Activated B cell treated with CpG ODN at 0.5 μM for 24 hours (primary cell): ENCODE data around the gene ZNFX1. TPM values are rescaled to one million over a fixed set of nuclear protein-coding genes. Genes with fewer than 3 reads are reported as not detected.

Source experiments
- ATAC-seq: fragments of 200-7000 bp; cut with Tn5 transposase; one replicate; pipeline ENCODE4 v1.10.0; 2021; ENCODE audit warnings: low read depth, mild to moderate bottlenecking, moderate library complexity
- CTCF ChIA-PET: fragments of 350-600 bp; sonication (Branson Sonifier 250); formaldehyde crosslinking; loops from one replicate; lab custom pipeline; 2021; ENCODE audit warnings: antibody characterized with exemption; lab: Charles Lee
- POLR2A ChIA-PET: fragments of 350-600 bp; sonication (Branson Sonifier 250); formaldehyde crosslinking; loops from one replicate; lab custom pipeline; 2021; ENCODE audit warnings: antibody characterized with exemption; lab: Charles Lee
- DNase-seq: peaks from one replicate; pipeline ENCODE4 v3.0.0; 2022
- H3K27ac Mint-ChIP-seq: one replicate; pipeline ENCODE4 v1.8.0; 2020; ENCODE audit warnings: mixed read lengths
- H3K27me3 Mint-ChIP-seq: one replicate; pipeline ENCODE4 v1.8.0; 2021; ENCODE audit warnings: mixed read lengths
- H3K36me3 Mint-ChIP-seq: one replicate; pipeline ENCODE4 v1.8.0; 2021; ENCODE audit warnings: low read depth, mixed read lengths
- H3K4me1 Mint-ChIP-seq: one replicate; pipeline ENCODE4 v1.8.0; 2021; ENCODE audit warnings: mixed read lengths
- H3K4me3 Mint-ChIP-seq: one replicate; pipeline ENCODE4 v1.8.0; 2020; ENCODE audit warnings: mild to moderate bottlenecking, mixed read lengths
- H3K9me3 Mint-ChIP-seq: one replicate; pipeline ENCODE4 v1.8.0; 2020; ENCODE audit warnings: mixed read lengths
- CTCF ChIP-seq: fragments of 200-600 bp; IDR thresholded peaks from one replicate; pipeline ENCODE4 v1.8.0; 2022; ENCODE audit warnings: antibody characterized with exemption, mild to moderate bottlenecking
- intact Hi-C: fragments of 100-400 bp; cut with micrococcal nuclease; formaldehyde crosslinking; loops from one replicate; pipeline ENCODE4 v1.15.1; 2024
- total RNA-seq: library from RNA; stranded (reverse); gene quantifications from 2 replicates; pipeline ENCODE4 v1.2.3, GENCODE V29; 2022

ZNFX1 gene
- total RNA-seq, 1 donor from 2014 or later, result 51.9 TPM

- intact Hi-C loops, result no loop called here
- DNase-seq (no peak), ATAC-seq (no peak)
- Mint-ChIP-seq H3K9me3 (peaks cover 8% of the 10 kb centered on the region), H3K4me3 (no peak overlapping the region), H3K4me1 (peaks cover 3% of the 10 kb centered on the region), H3K27ac (no peak overlapping the region), H3K36me3 (no peaks in the 10 kb centered on the region), H3K27me3 (peaks cover 35% of the 10 kb centered on the region)
- ChIA-PET CTCF (no interaction called here), POLR2A (no interaction called here)
- TF ChIP-seq CTCF, result no peak
Measured at GRCh38 chr20:49313283-49313682, 35.4 kb upstream of the ZNFX1 start.

GRCh38 chr20:49312661-49313060 lies 34.8 kb upstream of the ZNFX1 start:
- no peak for TF ChIP-seq CTCF
- CTCF ChIA-PET, result no interaction called here
- Mint-ChIP-seq H3K9me3 (peaks cover 8% of the 10 kb centered on the region), H3K36me3 (no peaks in the 10 kb centered on the region), H3K27me3 (peaks cover 31% of the 10 kb centered on the region), H3K4me1 (no peaks in the 10 kb centered on the region), H3K4me3 (no peak overlapping the region), H3K27ac (no peak overlapping the region)
- intact Hi-C loops, result no loop called here
- no peak for ATAC-seq
- DNase-seq, result no peak
- POLR2A ChIA-PET, result no interaction called here

GRCh38 chr20:49310705-49311104 lies 32.8 kb upstream of the ZNFX1 start:
- intact Hi-C loops, result no loop called here
- no peak overlapping the region for H3K27ac Mint-ChIP-seq
- ChIA-PET POLR2A (no interaction called here), CTCF (no interaction called here)
- ATAC-seq (no peak), DNase-seq (no peak)
- no peaks in the 10 kb centered on the region for H3K4me1 Mint-ChIP-seq
- H3K27me3 Mint-ChIP-seq, result peaks cover 21% of the 10 kb centered on the region
- H3K9me3 Mint-ChIP-seq, result peaks cover 8% of the 10 kb centered on the region
- H3K36me3 Mint-ChIP-seq, result no peaks in the 10 kb centered on the region
- no peak overlapping the region for H3K4me3 Mint-ChIP-seq
- TF ChIP-seq CTCF, result no peak

DNA sequence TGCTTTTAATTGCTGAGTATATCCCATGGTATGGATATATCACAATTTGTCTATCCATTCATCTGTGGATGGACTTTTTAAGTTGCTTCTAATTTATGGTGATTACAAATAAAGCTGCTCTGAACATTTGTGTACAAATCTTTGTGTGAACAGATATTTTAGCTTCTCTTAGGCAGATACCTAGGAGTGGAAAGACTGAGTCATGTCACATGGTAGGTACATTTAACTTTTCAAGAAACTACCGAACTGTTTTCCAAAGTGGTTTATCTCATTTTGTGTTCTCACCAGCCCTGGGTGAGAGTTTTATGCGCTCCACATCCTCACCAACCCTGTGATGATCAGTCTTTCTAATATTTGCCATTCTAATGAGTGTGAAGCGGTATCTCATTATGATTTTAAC lies 31.0 kb upstream of the ZNFX1 start:
- Mint-ChIP-seq H3K27me3 (peaks cover 14% of the 10 kb centered on the region), H3K4me3 (no peak overlapping the region), H3K9me3 (peaks cover 8% of the 10 kb centered on the region), H3K27ac (no peak overlapping the region), H3K36me3 (no peaks in the 10 kb centered on the region), H3K4me1 (peaks cover 2% of the 10 kb centered on the region)
- DNase-seq (no peak), ATAC-seq (no peak)
- POLR2A ChIA-PET, result no interaction called here
- CTCF ChIA-PET, result no interaction called here
- intact Hi-C loops, result no loop called here
- TF ChIP-seq CTCF, result no peak

DNA sequence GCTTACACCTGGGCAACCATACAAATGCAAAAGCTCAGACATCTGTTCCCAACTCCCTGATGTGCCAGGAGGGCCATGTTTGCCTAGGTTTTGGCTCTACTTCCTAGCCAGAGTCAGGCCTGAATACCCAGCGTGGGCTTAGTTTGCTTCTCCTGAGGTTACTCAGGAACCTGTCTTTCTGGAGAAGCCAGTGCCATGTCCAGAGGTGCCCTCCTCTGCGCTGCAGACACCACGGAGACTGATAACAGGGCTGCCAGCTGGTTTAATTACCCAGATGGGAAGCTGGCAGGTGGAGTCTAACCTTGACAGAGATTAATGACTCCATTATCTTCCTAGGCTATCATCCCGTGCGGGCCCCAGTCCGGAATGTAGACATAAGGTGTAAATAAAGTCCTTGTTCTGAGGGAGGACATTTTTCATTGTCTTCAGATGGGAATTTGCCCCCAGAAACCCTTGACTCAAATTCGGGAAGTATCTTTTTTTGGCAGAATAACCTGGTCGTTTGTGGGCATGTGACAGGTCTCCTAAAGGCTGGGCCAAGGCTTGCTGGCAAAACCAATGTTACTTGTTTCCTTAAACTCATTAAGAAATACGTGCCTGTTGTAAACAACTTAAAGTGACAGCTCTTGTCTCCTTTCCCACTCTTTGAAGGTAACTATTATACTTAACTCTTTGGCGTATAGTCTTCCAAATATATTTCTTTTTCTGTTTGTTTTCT lies 29.2 kb upstream of the ZNFX1 start:
- Mint-ChIP-seq H3K4me1 (peaks cover 2% of the 10 kb centered on the region), H3K9me3 (peaks cover 8% of the 10 kb centered on the region), H3K27ac (no peak overlapping the region), H3K36me3 (no peaks in the 10 kb centered on the region), H3K4me3 (no peak overlapping the region), H3K27me3 (peaks cover 14% of the 10 kb centered on the region)
- intact Hi-C loops, result no loop called here
- ChIA-PET POLR2A (interaction anchor here (0.5 kb wide), 1 partner anchor 609 kb away, joined by 3 read pairs; no protein-coding TSS in a partner anchor), CTCF (interaction anchor here (0.6 kb wide), 1 partner anchor 186 kb away, joined by 3 read pairs; no protein-coding TSS in a partner anchor)
- no peak for DNase-seq
- TF ChIP-seq CTCF, result no peak
- no peak for ATAC-seq
